ENCODE data around the gene NSD2. TPM values are rescaled to one million over a fixed set of nuclear protein-coding genes. Genes with fewer than 3 reads are reported as not detected.
"Not testable (repeated sequence)": the region's sequence is repeated elsewhere in the genome, so short reads cannot be mapped to it uniquely, and the experiment has no call there.

NSD2 gene
- total and polyA plus RNA-seq, 9 donors, result 9.1 to 41.9 (median 20.3) TPM

GRCh38 chr4:1904042-1904441 is 32.8 kb downstream of the NSD2 start:
- intact Hi-C loops (cut with DNase I), result no loop called here
- Histone ChIP-seq H3K36me3 (no peaks in the 10 kb centered on the region), H3K27me3 (no peaks in the 10 kb centered on the region), H3K4me1 (ENCODE audit: insufficient read depth) (peaks cover 1% of the 10 kb centered on the region), H3K9me3 (no peaks in the 10 kb centered on the region), H3K27ac (no peak overlapping the region), H3K4me3 (no peak overlapping the region)
- no peak for DNase-seq
- TF ChIP-seq EP300 (IDR thresholded peaks at IDR 0.05), result no peak
- TF ChIP-seq CTCF (IDR thresholded peaks at IDR 0.05), result no peak
- no peak for TF ChIP-seq POLR2A (IDR thresholded peaks at IDR 0.05)
- WGBS, 3 donors, result 43 to 56% (median 50%) methylated on average over 3 of the region's 3 CpGs

GRCh38 chr4:1907848-1908525 is 36.8 kb downstream of the NSD2 start:
- H3K27me3 ChIP-seq, result no peaks in the 10 kb centered on the region
- no peak overlapping the region for H3K4me3 ChIP-seq
- WGBS, 3 donors, result 92 to 97% (median 94%) methylated on average over 7 of the region's 7 CpGs
- no peak overlapping the region for H3K27ac ChIP-seq
- intact Hi-C loops (cut with DNase I), result no loop called here
- no peaks in the 10 kb centered on the region for H3K9me3 ChIP-seq
- no peaks in the 10 kb centered on the region for H3K36me3 ChIP-seq
- no peaks in the 10 kb centered on the region for H3K4me1 ChIP-seq (ENCODE audit: insufficient read depth)
- TF ChIP-seq EP300 (IDR thresholded peaks at IDR 0.05) (no peak), CTCF (IDR thresholded peaks at IDR 0.05) (no peak), POLR2A (IDR thresholded peaks at IDR 0.05) (no peak)
- DNase-seq, result no peak

- H3K36me3 ChIP-seq; H3K4me3 ChIP-seq; H3K27me3 ChIP-seq; H3K27ac ChIP-seq; H3K9me3 ChIP-seq; intact Hi-C loops (cut with DNase I); H3K4me1 ChIP-seq (ENCODE audit: insufficient read depth); DNase-seq: not testable (repeated sequence)
- 91 to 95% (median 91%) methylated on average over 11 of the region's 11 CpGs for WGBS, 3 donors
Measured at GRCh38 chr4:1909696-1910095, 38.5 kb downstream of the NSD2 start.

GRCh38 chr4:1910643-1911042 is 39.5 kb downstream of the NSD2 start:
- no peaks in the 10 kb centered on the region for H3K27me3 ChIP-seq
- no peaks in the 10 kb centered on the region for H3K9me3 ChIP-seq
- TF ChIP-seq EP300 (IDR thresholded peaks at IDR 0.05) (no peak), POLR2A (IDR thresholded peaks at IDR 0.05) (no peak), CTCF (IDR thresholded peaks at IDR 0.05) (no peak)
- H3K4me1 ChIP-seq (ENCODE audit: insufficient read depth), result no peaks in the 10 kb centered on the region
- no peak overlapping the region for H3K4me3 ChIP-seq
- no peaks in the 10 kb centered on the region for H3K36me3 ChIP-seq
- DNase-seq, result no peak
- WGBS, 3 donors, result 35 to 43% (median 40%) methylated on average over 3 of the region's 3 CpGs
- H3K27ac ChIP-seq, result no peak overlapping the region
- intact Hi-C loops (cut with DNase I), result no loop called here

GRCh38 chr4:1911316-1911715 is 40.1 kb downstream of the NSD2 start:
- H3K27ac ChIP-seq; DNase-seq; intact Hi-C loops (cut with DNase I); H3K4me3 ChIP-seq; H3K27me3 ChIP-seq; H3K4me1 ChIP-seq (ENCODE audit: insufficient read depth); H3K36me3 ChIP-seq; H3K9me3 ChIP-seq: not testable (repeated sequence)
- 89 to 90% (median 89%) methylated on average over 9 of the region's 9 CpGs for WGBS, 3 donors

Data from ovary (tissue), 9 donors.